ENCODE measurements around the gene RPL10. TPM values are rescaled to one million over a fixed set of nuclear protein-coding genes. Genes with fewer than 3 reads are reported as not detected.
A peak's percentile ranks its signal among the peaks of the same experiment; 100 is the strongest.

RPL10 gene
- total and polyA plus RNA-seq, 2 of the 13 experiments (the other 11 are each of a cell fraction or from before 2014, with no cell fraction given) = 2,381 to 4,713 TPM

DNA sequence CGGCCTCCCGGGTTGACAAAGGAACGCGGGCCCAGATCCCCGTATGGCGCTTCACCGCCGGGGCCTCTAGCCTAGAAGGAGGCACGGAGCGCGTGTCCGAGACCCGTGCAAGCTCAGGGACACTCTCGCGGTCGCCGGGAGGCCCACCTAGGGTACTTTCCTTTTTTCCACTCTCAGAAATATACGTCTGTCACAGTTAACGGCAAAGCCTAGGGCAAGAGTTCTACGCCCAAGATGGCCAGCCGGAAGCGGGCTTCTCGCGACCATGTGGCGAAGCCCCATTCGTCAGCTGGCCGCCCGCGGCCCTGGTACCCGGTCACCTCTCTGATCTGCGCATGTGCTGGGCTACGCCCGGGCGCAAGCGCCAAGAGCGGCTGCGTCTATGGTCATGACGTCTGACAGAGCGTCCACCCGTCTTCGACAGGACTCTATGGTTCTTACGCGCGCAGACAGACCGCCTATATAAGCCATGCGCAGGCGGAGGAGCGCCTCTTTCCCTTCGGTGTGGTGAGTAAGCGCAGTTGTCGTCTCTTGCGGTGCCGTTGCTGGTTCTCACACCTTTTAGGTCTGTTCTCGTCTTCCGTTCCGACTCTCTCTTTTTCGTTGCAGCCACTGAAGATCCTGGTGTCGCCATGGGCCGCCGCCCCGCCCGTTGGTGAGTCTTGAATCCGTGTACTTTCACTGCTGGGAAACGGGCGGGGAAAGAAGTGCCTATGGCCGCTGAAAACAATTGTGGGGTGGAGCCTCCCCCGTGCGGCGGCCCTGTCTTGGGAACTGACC lies at the start of gene RPL10 (continued):
- no peak for TF ChIP-seq ZNF841 (CRISPR knock-in tag; IDR thresholded peaks at IDR 0.05; ENCODE audit: borderline replicate concordance)
- no peak for TF ChIP-seq RCOR2 (CRISPR knock-in tag; IDR thresholded peaks at IDR 0.05)
- TF ChIP-seq TCF7 (IDR thresholded peaks at IDR 0.05; ENCODE audit: low read depth) = no peak
- TF ChIP-seq NKX3-1 (CRISPR knock-in tag; IDR thresholded peaks at IDR 0.05) = peak; percentile 78; the same call in 1 of the 2 replicates
- TF ChIP-seq ZIK1 (CRISPR knock-in tag; IDR thresholded peaks at IDR 0.05; ENCODE audit: borderline replicate concordance, low read depth) = no peak
- no peak for TF ChIP-seq FOSL1 (CRISPR knock-in tag; IDR thresholded peaks at IDR 0.05; ENCODE audit: borderline replicate concordance)
- peak; percentile 87 for TF ChIP-seq ZSCAN9 (CRISPR knock-in tag; IDR thresholded peaks at IDR 0.05; ENCODE audit: borderline replicate concordance)
- TF ChIP-seq ZBTB46 (CRISPR knock-in tag; IDR thresholded peaks at IDR 0.05; ENCODE audit: borderline replicate concordance) = no peak
- no peak for TF ChIP-seq SMC3 (IDR thresholded peaks at IDR 0.05; ENCODE audit: low read length)
- no peak for TF ChIP-seq ZNF713 (CRISPR knock-in tag; IDR thresholded peaks at IDR 0.05)
- TF ChIP-seq SAP130 (CRISPR knock-in tag; IDR thresholded peaks at IDR 0.05; ENCODE audit: low read depth) = peak; percentile 56
- no peak for TF ChIP-seq MIER2 (CRISPR knock-in tag; IDR thresholded peaks at IDR 0.05)
- no peak for TF ChIP-seq HDAC2 (CRISPR knock-in tag; IDR thresholded peaks at IDR 0.05)
- TF ChIP-seq, protein P1, sequence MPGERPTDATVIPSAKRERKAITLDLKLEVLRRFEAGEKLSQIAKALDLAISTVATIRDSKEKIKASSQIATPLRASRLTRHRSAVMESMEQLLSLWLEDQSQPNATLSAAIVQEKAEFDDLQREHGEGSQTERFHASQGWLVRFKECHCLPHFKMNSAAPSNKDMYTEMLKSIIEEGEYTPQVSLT (CRISPR knock-in tag; IDR thresholded peaks at IDR 0.05; ENCODE audit: borderline replicate concordance, low read depth) = no peak
- TF ChIP-seq ZNF616 (CRISPR knock-in tag; IDR thresholded peaks at IDR 0.05; ENCODE audit: low read depth) = no peak
- no peak for TF ChIP-seq MEIS1 (CRISPR knock-in tag; IDR thresholded peaks at IDR 0.05; ENCODE audit: borderline replicate concordance)
- TF ChIP-seq SRY (CRISPR knock-in tag; IDR thresholded peaks at IDR 0.05) = no peak
- TF ChIP-seq PLRG1 (conservative IDR thresholded peaks at IDR 0.05) = no peak
- TF ChIP-seq ZNF20 (CRISPR knock-in tag; IDR thresholded peaks at IDR 0.05) = no peak
- TF ChIP-seq BCL3 (CRISPR knock-in tag; IDR thresholded peaks at IDR 0.05) = no peak
- TF ChIP-seq ZBTB44 (CRISPR knock-in tag; IDR thresholded peaks at IDR 0.05) = peak; percentile 32; the same call in 1 of the 2 replicates
- TF ChIP-seq ARID2 (CRISPR knock-in tag; IDR thresholded peaks at IDR 0.05; ENCODE audit: borderline replicate concordance) = no peak
- TF ChIP-seq SP2 (CRISPR knock-in tag; IDR thresholded peaks at IDR 0.05) = no peak; the same call in 1 of the 2 replicates
- TF ChIP-seq, protein P2, sequence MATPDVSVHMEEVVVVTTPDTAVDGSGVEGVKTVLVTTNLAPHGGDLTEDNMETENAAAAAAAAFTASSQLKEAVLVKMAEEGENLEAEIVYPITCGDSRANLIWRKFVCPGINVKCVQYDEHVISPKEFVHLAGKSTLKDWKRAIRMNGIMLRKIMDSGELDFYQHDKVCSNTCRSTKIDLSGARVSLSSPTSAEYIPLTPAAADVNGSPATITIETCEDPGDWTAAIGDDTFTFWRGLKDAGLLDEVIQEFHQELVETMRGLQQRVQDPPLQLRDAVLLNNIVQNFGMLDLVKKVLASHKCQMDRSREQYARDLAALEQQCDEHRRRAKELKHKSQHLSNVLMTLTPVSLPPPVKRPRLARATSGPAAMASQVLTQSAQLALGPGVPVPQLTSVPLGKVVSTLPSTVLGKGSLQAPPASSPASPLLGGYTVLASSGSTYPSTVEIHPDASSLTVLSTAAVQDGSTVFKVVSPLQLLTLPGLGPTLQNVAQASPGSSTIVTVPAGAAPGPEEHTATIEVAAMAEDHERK (CRISPR knock-in tag; IDR thresholded peaks at IDR 0.05; ENCODE audit: low read depth) = peak; percentile 70
- TF ChIP-seq HNRNPH1 (optimal IDR thresholded peaks at IDR 0.05; ENCODE audit: low read depth, low read length) = no peak

Data from HepG2 (cell line).